Stimulated activated CD4-positive, alpha-beta T cell treated with anti-CD3 and anti-CD28 coated beads, Interleukin-12 subunit alpha, Interleukin-12 subunit beta, amount 100 ng/mL, for 48 hours (primary cell): ENCODE data around the gene HACD4.
"Not testable (repeated sequence)": the region's sequence is repeated elsewhere in the genome, so short reads cannot be mapped to it uniquely, and the experiment has no call there.

Source experiments
- DNase-seq, 3 donors: peaks; one replicate each; pipeline ENCODE4 v3.0.0-alpha.2; 2020; ENCODE audit warnings: low read depth in 2 of 3, low spot score in 1 of 3

The HACD4 gene

GRCh38 chr9:20973246-20973947 is 58.0 kb downstream of the HACD4 start:
- not testable (repeated sequence) for DNase-seq

DNA sequence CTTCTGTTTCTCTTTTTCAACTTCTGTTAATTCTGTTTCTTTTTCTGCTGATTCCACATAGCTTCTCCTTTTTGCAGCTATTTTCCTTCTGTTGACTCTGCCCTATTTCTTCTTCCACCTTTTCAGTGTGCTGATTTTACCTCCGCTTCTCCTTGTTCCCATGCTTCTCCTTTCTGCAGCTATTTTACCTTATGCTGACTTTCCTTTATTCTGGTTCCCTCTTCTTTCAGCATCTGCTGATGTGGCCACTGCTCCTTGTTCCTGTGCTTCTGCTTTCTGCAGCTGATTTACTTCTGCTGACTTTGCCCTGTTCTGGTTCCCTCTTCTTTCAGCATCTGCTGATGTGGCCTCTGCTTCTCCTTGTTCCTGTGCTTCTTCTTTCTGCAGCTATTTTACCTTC is 58.8 kb downstream of the HACD4 start:
- no peak for DNase-seq

GRCh38 chr9:20962536-20963225 is 68.8 kb downstream of the HACD4 start:
- DNase-seq = no peak

DNA sequence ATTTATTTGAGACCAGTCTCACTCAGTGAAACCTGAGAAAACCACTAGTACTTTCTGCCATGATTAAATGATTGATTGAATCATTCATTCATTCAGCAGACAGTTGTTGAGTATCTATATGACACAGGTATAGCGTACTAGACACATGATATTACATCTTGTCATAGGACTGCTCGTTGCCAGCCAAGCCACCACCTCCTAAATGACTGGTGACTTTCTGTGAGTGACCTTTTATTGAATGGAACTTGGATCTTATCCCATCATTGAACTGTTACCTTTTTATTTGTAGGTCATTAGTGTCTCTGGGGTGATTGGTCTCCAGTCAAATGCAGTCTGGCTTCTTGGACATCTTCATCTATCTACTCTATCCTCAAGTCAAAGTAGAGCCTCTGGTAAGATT is 80.7 kb downstream of the HACD4 start:
- no peak for DNase-seq
